CD4-positive, alpha-beta T cell treated with Interleukin-15 for 4 hours (primary cell): ENCODE measurements around the gene RAB44.
A peak's percentile ranks its signal among the peaks of the same experiment; 100 is the strongest.
"Not testable (repeated sequence)": the region's sequence is repeated elsewhere in the genome, so short reads cannot be mapped to it uniquely, and the experiment has no call there.

Source experiments
- DNase-seq: peaks from one replicate; pipeline ENCODE4 v3.0.0-alpha.2; 2020; ENCODE audit warnings: low spot score

The RAB44 gene

GRCh38 chr6:36686668-36687513 lies 10.7 kb upstream of the RAB44 start:
- no peak for DNase-seq

- no peak for DNase-seq
Observed at GRCh38 chr6:36688063-36688738, 9.4 kb upstream of the RAB44 start.

DNA sequence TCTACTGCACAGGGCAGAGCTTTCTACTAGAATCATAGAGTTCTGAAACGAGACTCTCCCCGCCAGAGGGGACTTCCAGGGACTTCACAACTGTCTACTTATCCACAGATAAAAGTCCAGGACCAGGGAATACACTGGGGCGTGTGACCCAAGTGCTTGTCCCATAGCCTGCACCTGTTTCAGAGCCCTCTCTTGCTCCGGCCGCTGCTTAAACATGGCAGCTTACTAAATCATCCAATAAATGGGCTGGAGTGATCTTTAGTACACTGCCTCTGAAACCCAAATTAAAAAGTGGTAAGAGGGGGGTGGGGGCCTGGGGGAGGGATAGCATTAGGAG lies 8.9 kb upstream of the RAB44 start:
- no peak for DNase-seq

DNA sequence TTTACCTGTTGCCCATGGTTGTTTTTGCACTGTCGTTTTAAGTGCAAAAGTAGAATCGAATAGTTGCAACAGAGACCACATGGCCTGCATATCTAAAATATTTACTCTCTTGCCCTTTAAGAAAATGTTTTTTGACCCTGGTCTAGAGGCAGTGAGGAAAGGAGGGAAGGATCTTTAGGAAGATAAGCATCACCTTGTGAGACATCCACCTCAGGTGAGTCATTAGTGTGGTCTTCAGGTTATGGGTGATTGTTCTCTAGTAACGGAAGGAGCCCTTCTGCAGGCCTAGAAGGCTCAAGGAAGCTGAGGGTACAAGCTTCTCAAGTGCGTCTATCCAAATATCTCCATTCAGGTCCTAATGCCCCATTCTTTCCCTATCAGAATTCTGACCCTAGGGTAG lies 6.6 kb upstream of the RAB44 start:
- peak; percentile 37 for DNase-seq

- DNase-seq = no peak
Observed at GRCh38 chr6:36691612-36692011, 6.0 kb upstream of the RAB44 start.

DNA sequence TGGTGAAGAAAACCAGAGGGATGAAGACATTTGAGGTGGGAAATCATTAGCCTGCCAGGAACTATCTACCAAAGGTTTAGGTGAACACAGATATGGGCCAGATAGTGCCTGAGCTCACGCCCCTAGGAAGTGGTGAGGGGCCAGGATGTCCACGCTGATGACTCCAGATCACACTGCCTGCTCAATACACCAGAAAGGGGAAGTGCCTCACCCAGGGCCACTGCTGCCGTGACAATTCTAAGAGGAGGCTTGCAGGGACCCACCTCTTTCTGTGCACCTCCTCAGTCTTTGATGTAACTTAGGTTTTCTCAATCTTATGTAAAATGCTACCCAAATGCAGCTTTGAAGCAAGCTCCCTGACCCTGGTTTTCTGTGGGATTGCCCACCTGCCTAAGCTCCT lies 5.4 kb upstream of the RAB44 start:
- peak; percentile 56 for DNase-seq

DNA sequence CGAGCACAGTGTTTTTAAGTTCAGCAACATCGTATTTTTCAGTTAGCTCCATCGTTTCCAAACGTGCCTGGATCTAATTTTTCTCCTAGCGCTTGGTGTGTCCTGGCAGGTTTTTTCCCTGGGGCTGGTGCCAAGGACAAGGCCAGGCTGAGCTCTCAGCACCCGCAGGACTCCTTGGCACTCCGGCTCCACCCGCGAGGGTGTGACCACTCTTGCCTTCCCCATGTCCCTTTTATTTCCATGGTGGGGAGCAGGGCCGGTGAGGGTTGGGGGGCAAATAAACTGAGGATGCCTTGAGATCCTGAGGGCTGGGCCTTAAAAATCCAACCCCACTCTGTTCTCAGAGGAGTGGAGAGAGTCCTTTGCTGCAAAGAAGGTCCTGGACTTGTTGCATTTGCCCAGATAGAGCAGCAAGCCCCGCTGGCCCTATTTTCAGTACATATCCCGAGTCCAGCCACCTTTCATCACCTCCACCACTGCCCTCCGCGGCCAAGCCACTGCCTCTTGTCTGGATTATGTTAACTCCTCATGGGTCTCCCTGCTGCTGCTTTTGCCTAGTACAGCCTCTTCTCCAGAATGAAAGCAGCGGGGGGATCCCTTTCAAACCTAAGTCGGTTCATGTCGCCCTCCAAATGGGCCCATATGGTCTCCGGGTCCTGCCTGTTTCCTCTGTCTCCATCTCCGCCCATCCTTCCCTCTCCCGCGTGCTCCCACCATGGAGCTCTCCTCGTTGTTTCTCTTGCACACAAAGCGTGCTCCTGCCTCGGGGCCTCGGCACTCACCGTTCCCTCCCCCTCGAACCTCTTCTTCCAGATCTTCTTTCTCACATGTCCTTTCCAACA lies 4.5 kb upstream of the RAB44 start:
- DNase-seq = no peak

DNA sequence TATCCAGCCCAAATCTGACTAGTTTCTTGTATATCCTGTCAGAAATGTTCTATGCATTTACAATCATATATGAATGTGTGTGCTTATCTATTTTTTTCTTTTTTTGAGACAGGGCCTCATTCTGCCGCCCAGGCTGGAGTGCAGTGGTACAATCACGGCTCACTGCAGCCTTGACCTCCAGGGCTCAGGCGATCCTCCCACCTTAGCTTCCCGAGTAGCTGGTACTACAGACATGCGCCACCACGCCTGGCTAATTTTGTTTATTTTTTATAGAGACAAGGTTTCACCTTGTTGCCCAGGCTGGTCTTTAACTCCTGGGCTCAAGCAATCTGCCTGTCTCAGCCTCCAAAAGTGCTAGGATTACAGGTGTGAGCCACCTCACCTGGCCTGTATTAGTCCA lies 3.0 kb upstream of the RAB44 start:
- DNase-seq = no peak

DNA sequence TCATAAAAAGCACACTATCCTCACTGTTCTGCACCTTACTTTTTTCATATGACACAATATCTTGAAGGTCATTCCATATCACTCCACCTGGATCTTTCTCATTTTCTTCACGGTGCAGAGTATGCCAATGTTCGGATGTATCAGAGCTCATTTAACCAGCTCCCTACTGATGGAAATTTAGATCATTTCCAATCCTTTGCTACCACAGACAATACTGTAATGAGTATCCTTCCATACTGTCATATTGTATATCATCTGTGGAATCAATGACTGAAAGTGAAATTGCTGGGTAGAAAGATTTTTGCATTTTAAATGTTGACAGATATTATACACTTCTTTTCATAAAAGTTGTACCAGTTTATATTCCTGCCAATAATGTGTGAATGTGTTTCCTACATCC lies 2.2 kb upstream of the RAB44 start:
- DNase-seq = no peak

DNA sequence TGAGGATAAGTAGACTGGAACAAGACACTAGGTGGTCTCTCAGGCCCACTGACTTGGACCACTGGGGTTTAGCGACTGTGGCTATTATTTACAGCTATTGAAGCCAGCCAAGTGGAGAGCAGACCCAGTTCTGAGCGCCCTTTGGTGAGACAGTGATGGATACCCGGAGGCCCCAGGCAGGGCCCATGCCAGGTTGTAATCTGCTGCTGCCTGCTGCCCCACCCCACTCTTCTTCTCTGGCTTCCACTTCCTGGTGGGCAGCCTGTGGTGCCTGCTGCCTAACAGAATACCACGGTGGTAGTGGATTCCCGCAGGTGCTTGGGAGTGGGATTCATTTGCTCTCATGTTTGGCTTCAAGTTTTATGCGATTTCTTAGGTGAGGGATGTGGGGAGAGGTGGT lies 570 bp downstream of the RAB44 start:
- DNase-seq = no peak

GRCh38 chr6:36698871-36699271 lies 1.2 kb downstream of the RAB44 start:
- no peak for DNase-seq

GRCh38 chr6:36699348-36699747 lies 1.7 kb downstream of the RAB44 start:
- DNase-seq = no peak

DNA sequence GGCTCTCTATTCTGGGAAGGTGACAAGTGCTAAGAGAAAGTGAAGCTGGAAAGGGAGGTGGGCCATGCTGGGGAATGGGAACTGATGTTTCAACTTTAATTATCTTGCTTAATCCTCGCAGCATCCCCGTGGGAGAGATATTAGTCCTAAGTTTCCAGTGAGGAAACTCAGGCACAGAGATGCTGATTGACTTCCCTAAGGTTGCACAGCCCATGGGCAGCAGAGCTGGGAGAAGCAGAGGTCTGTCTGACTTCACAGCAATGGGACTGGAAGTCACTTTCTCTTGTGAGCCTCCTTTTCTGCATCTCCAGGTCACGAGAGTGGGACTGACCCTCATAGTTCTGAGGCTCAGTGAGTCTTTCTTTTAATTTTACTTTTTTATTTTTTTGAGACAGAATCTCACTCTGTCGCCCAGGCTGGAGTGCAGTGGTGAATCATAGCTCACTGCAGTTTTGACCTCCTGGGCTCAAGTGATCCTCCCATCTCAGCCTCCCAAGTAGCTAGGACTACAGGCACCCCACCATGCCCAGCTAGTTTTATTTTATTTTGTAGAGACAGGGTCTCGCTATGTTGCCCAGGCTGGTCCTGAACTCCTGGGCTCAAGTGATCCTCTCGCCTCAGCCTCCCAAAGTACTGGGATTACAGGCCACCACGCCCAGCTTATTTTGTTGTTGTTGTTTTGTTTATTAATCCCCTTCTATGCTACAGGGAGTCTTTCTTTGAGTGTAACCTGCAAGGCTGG lies 2.6 kb downstream of the RAB44 start:
- no peak for DNase-seq

DNA sequence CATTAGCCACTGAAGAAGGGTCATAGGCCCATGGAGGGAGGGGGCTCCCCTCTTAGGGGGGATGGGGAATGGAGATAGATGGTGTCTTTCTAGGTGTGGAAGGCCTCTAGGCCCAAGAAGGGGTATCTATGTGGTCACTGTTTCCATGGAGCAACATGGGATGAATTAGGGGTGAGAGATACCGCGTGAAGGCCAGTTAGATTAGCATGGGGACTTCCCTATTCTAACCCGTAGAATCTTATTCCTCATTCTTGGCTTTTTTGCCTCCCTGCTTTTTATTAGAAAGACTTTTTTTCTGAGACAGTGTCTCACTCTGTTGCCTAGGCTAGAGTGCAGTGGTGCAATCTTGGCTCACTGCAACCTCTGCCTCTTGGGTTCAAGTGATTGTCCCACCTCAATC lies 3.2 kb downstream of the RAB44 start:
- no peak for DNase-seq

DNA sequence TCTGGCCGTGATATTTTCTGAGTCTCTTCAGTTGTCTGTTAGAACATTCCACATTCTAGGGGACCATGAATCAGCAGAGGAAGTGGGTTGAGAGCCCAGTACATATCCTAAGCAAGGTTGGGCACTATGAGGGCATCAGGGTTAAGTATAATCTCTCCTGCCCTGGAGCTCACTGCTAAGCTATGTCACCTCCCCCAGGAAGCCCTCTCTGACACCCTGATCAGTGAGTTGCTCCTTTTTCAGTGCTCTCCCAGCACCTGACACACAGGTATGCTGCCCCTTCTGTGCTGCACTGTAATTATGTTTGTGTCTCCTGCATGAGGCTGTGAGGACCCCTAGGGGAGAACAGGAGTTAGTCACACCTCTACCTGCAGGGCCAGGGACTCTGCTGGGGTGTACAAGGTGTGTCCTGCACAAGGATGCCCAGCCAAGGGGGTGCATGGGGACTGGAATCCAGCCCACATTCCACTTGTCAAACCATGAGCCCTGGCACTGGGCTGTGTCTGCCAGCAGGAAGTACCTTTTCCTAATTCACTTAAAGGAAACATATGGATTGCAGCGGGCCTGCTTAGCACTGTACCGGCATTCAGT lies 3.9 kb downstream of the RAB44 start:
- DNase-seq = no peak

DNA sequence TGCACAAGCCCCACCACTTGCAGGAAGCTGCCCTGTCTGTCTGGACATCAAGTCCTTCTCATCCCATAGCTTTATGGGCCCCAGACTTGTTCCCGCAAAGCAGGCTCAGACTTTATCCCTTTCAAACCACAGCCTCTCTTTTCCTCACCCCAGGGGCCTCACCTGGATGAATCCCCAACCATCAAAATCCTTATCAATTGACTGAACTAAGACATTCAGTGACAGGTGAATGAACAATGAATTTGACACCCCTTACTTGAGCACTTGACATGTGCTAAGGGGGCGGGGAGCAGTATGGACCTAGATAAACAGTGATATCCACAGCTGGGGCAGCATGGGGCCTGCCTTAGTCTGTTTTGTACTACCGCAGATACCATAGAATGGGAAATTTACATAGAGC lies 5.0 kb downstream of the RAB44 start:
- no peak for DNase-seq

DNA sequence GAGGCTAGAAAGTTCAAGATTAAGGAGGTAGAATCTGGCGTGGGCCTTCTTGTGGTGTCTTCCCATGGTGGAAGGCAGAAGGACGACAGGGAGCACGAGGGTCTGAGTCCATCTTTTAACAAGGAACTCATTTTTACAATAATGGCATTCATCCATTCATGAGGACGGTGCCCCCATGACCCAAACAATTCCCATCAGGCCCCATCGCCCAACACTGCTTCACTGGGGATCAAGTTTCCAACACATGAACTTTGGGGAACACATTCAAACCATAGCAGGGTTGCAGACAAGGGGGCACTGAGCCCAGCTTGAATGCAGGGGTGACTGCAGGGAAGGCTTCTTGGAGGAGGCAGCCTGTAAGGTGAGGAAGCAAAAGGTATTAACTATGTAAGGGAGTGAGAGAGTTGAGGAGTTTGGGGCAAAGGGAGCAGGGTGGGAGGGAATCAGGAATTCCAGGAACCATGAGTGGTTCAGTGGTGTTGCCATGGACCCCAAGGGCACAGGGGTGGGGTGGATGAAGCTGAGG lies 5.5 kb downstream of the RAB44 start:
- DNase-seq = no peak

GRCh38 chr6:36703982-36704381 lies 6.4 kb downstream of the RAB44 start:
- no peak for DNase-seq

- not testable (repeated sequence) for DNase-seq
Observed at GRCh38 chr6:36704961-36705577, 7.4 kb downstream of the RAB44 start.

- DNase-seq = no peak
Observed at GRCh38 chr6:36706339-36706738, 8.7 kb downstream of the RAB44 start.

GRCh38 chr6:36712816-36713215 lies 15.2 kb downstream of the RAB44 start:
- no peak for DNase-seq
